GM23338 (cell line): Measurements from ENCODE around the gene MITF. TPM values are rescaled to one million over a fixed set of nuclear protein-coding genes. Genes with fewer than 3 reads are reported as not detected.
A peak's percentile ranks its signal among the peaks of the same experiment; 100 is the strongest.

ENCODE experiments used
- ATAC-seq: fragments of 200-7000 bp; cut with Tn5 transposase; 3 replicates; pipeline ENCODE4 v1.9.1; 2020
- DNase-seq: peaks from one replicate; pipeline ENCODE4 v3.0.0-alpha.2; 2015; ENCODE audit warnings: low spot score
- H2AFZ ChIP-seq: fragments of 200-600 bp; sonication (generic); 2 replicates; pipeline ENCODE4 v1.8.0; 2016; ENCODE audit warnings: antibody characterized with exemption, mild to moderate bottlenecking, moderate library complexity
- H3F3A ChIP-seq: fragments of 200-600 bp; sonication (generic); replicated peaks from 2 replicates; pipeline ENCODE4 v1.8.0; 2017; ENCODE audit warnings: antibody characterized with exemption, mixed run types, low read depth
- H3K27ac ChIP-seq: fragments of 200-600 bp; sonication (generic); 2 replicates; pipeline ENCODE4 v1.6.1; 2016; ENCODE audit warnings: low read depth
- H3K27me3 ChIP-seq: fragments of 200-600 bp; sonication (generic); 2 replicates; pipeline ENCODE4 v1.8.0; 2016; ENCODE audit warnings: mild to moderate bottlenecking, mixed run types, moderate library complexity; ENCODE audit not compliant: insufficient read depth
- H3K36me3 ChIP-seq: fragments of 200-600 bp; sonication (generic); 2 replicates; pipeline ENCODE4 v1.8.0; 2016; ENCODE audit warnings: mild to moderate bottlenecking; ENCODE audit not compliant: insufficient read depth
- H3K4me1 ChIP-seq: fragments of 200-600 bp; sonication (generic); 2 replicates; pipeline ENCODE4 v1.8.0; 2016; ENCODE audit warnings: mild to moderate bottlenecking, moderate library complexity; ENCODE audit not compliant: insufficient read depth
- H3K4me2 ChIP-seq: fragments of 200-600 bp; sonication (generic); 2 replicates; pipeline ENCODE4 v1.7.1; 2017; ENCODE audit warnings: mixed run types
- H3K4me3 ChIP-seq: fragments of 200-600 bp; sonication (generic); 2 replicates; pipeline ENCODE4 v1.6.1; 2016; ENCODE audit warnings: mixed run types
- H3K79me2 ChIP-seq: fragments of 200-600 bp; sonication (generic); replicated peaks from 2 replicates; pipeline ENCODE4 v1.8.0; 2017; ENCODE audit warnings: mild to moderate bottlenecking; ENCODE audit not compliant: insufficient read depth
- H3K9me2 ChIP-seq: fragments of 200-600 bp; sonication (generic); 2 replicates; pipeline ENCODE4 v1.8.0; 2017; ENCODE audit not compliant: insufficient read depth
- H4K20me1 ChIP-seq: fragments of 200-600 bp; sonication (generic); replicated peaks from 2 replicates; pipeline ENCODE4 v1.8.0; 2017; ENCODE audit warnings: mild to moderate bottlenecking; ENCODE audit not compliant: insufficient read depth
- H3K27ac Mint-ChIP-seq: 2 replicates; pipeline ENCODE4 v1.8.0; 2020; ENCODE audit warnings: inconsistent platforms, mild to moderate bottlenecking, moderate library complexity, mixed read lengths
- H3K27me3 Mint-ChIP-seq: 3 replicates; pipeline ENCODE4 v1.8.0; 2022; ENCODE audit warnings: low read depth, mild to moderate bottlenecking, moderate library complexity, mixed read lengths, inconsistent platforms; ENCODE audit not compliant: insufficient read depth, poor library complexity
- H3K36me3 Mint-ChIP-seq: 3 replicates; pipeline ENCODE4 v1.8.0; 2021; ENCODE audit warnings: low read depth, mild to moderate bottlenecking, inconsistent platforms, moderate library complexity, mixed read lengths
- H3K4me1 Mint-ChIP-seq: 3 replicates; pipeline ENCODE4 v1.8.0; 2020; ENCODE audit warnings: mild to moderate bottlenecking, inconsistent platforms, mixed read lengths
- H3K4me3 Mint-ChIP-seq: 3 replicates; pipeline ENCODE4 v1.8.0; 2021; ENCODE audit warnings: moderate library complexity, mild to moderate bottlenecking, inconsistent platforms, mixed read lengths
- H3K9me3 Mint-ChIP-seq: 3 replicates; pipeline ENCODE4 v1.8.0; 2020; ENCODE audit warnings: moderate library complexity, mild to moderate bottlenecking, inconsistent platforms, mixed read lengths
- CREB1 ChIP-seq: fragments of 250-450 bp; sonication (Bioruptor Pico); IDR thresholded peaks from 2 replicates; pipeline ENCODE4 v1.5.0; 2020; ENCODE audit warnings: low read depth, mild to moderate bottlenecking, moderate library complexity
- CTCF ChIP-seq, 2 experiments: fragments of 200-600 bp in 1 of 2; sonication (generic) in 1 of 2; conservative IDR thresholded peaks; 2 replicates each; pipeline versions ENCODE4 v1.5.1 to v1.6.1; 2016 to 2017; ENCODE audit warnings: antibody characterized with exemption in 2 of 2, low read depth in 2 of 2, mild to moderate bottlenecking in 2 of 2, moderate library complexity in 1 of 2
- ETS1 ChIP-seq: IDR thresholded peaks from 2 replicates; pipeline ENCODE4 v1.6.1; 2016; ENCODE audit warnings: antibody characterized with exemption
- EZH2 ChIP-seq: fragments of 200-600 bp; sonication (generic); IDR thresholded peaks from one replicate; pipeline ENCODE4 v1.8.0; 2017; ENCODE audit warnings: antibody characterized with exemption, mild to moderate bottlenecking, low read depth; ENCODE audit not compliant: unreplicated experiment
- EZH2phosphoT487 ChIP-seq: fragments of 200-600 bp; sonication (generic); IDR thresholded peaks from one replicate; pipeline ENCODE4 v1.8.1; 2018; ENCODE audit warnings: antibody characterized with exemption; ENCODE audit not compliant: unreplicated experiment
- JUNB ChIP-seq: IDR thresholded peaks from one replicate; pipeline ENCODE4 v1.6.1; 2016; ENCODE audit warnings: antibody characterized with exemption; ENCODE audit not compliant: unreplicated experiment
- NANOG ChIP-seq: IDR thresholded peaks from 2 replicates; pipeline ENCODE4 v1.6.1; 2016; ENCODE audit warnings: antibody characterized with exemption, borderline replicate concordance
- POLR2AphosphoS5 ChIP-seq: IDR thresholded peaks from 2 replicates; pipeline ENCODE4 v1.6.1; 2016; ENCODE audit warnings: antibody characterized with exemption, low read depth
- REST ChIP-seq: IDR thresholded peaks from one replicate; pipeline ENCODE4 v1.6.1; 2018; ENCODE audit warnings: antibody characterized with exemption; ENCODE audit not compliant: unreplicated experiment
- STAT1 ChIP-seq: IDR thresholded peaks from one replicate; pipeline ENCODE4 v1.6.1; 2016; ENCODE audit warnings: antibody characterized with exemption; ENCODE audit not compliant: unreplicated experiment
- ZNF114 ChIP-seq: fragments of 250-450 bp; sonication (Bioruptor Pico); IDR thresholded peaks from 2 replicates; pipeline ENCODE4 v1.5.0; 2020; ENCODE audit warnings: mild to moderate bottlenecking, moderate library complexity
- ZNF331 ChIP-seq: fragments of 250-450 bp; sonication (Bioruptor Pico); IDR thresholded peaks from 2 replicates; pipeline ENCODE4 v1.5.0; 2020; ENCODE audit warnings: low read depth, mild to moderate bottlenecking, moderate library complexity
- ZNF462 ChIP-seq: fragments of 250-450 bp; sonication (Bioruptor Pico); IDR thresholded peaks from 2 replicates; pipeline ENCODE4 v1.5.0; 2020; ENCODE audit warnings: mild to moderate bottlenecking, moderate library complexity
- polyA plus RNA-seq: library from polyadenylated mRNA; unstranded; fragments of >200 nt; fragmentation: Nextera tagmentation; extraction: Ambion mirVana; gene quantifications from 2 replicates; pipeline ENCODE4 v1.2.1, GENCODE V29; 2016
- total RNA-seq: library from RNA; depleted of rRNA; stranded (reverse); fragments of >200 nt; shearing (Covaris generic); gene quantifications from 2 replicates; pipeline ENCODE4 v1.2.3, GENCODE V29; 2014

Gene MITF
- total and polyA plus RNA-seq, 2 experiments from 2014 or later: 1.9 to 2.4 TPM

- no peaks in the 10 kb centered on the region for H3K36me3 Mint-ChIP-seq
- DNase-seq (peak; percentile 88), ATAC-seq (peak; percentile 73)
- no peaks in the 10 kb centered on the region for H3K9me3 Mint-ChIP-seq
- H3K4me3 ChIP-seq: peak overlapping the region; percentile 94
- H3K27me3 Mint-ChIP-seq: peaks cover 2% of the 10 kb centered on the region
- peak overlapping the region; percentile 100 for H2AFZ ChIP-seq
- peak overlapping the region; percentile 86 for H3K4me3 Mint-ChIP-seq
- no peak for TF ChIP-seq NANOG
- no peak for TF ChIP-seq JUNB
- no peak for TF ChIP-seq REST
- TF ChIP-seq POLR2AphosphoS5: no peak
- TF ChIP-seq ETS1: no peak
- TF ChIP-seq ZNF114 (CRISPR knock-in tag): no peak
- TF ChIP-seq ZNF331 (CRISPR knock-in tag): no peak
- TF ChIP-seq CREB1 (CRISPR knock-in tag): no peak
- TF ChIP-seq EZH2phosphoT487: no peak
- no peak for TF ChIP-seq EZH2
- TF ChIP-seq CTCF (conservative IDR thresholded peaks at IDR 0.05; ENCODE audit: low read depth in 2 of 2): no peak
- TF ChIP-seq ZNF462 (CRISPR knock-in tag): no peak
- no peak for TF ChIP-seq STAT1
- H3K27ac ChIP-seq: no peak overlapping the region
- no peaks in the 10 kb centered on the region for H3K79me2 ChIP-seq
- no peaks in the 10 kb centered on the region for H4K20me1 ChIP-seq
- no peaks in the 10 kb centered on the region for H3F3A ChIP-seq
- H3K9me2 ChIP-seq: no peaks in the 10 kb centered on the region
- H3K4me2 ChIP-seq: peak overlapping the region; percentile 87
- H3K27ac Mint-ChIP-seq: no peak overlapping the region
- H3K4me1 Mint-ChIP-seq: peaks cover 26% of the 10 kb centered on the region
- H3K27me3 ChIP-seq: peaks cover 47% of the 10 kb centered on the region
- no peaks in the 10 kb centered on the region for H3K36me3 ChIP-seq
- peaks cover 12% of the 10 kb centered on the region; the same call in 1 of the 2 replicates for H3K4me1 ChIP-seq
These were observed 1.1 kb downstream of the MITF start for GRCh38 chr3:69740103-69741021.
